SK-N-SH treated with all-trans-retinoic acid at 6 μM for 48 hours (cell line): Measurements from ENCODE around the gene CDK3.
"Not testable (repeated sequence)": the region's sequence is repeated elsewhere in the genome, so short reads cannot be mapped to it uniquely, and the experiment has no call there.

Source experiments
- ATAC-seq: fragments of 200-7000 bp; cut with Tn5 transposase; 3 replicates; pipeline ENCODE4 v1.9.1; 2020; ENCODE audit warnings: mild to moderate bottlenecking, moderate library complexity
- ARNTL ChIP-seq: fragments of 450-650 bp; formaldehyde crosslinking; IDR thresholded peaks from 2 replicates; pipeline ENCODE4 v1.5.0; 2020; ENCODE audit warnings: low read depth, mild to moderate bottlenecking, moderate library complexity, borderline replicate concordance
- BACH2 ChIP-seq: fragments of 250-450 bp; sonication (Bioruptor Pico); IDR thresholded peaks from 2 replicates; pipeline ENCODE4 v1.9.0; 2021; ENCODE audit warnings: mild to moderate bottlenecking, borderline replicate concordance
- CSDC2 ChIP-seq: fragments of 250-450 bp; sonication (Bioruptor Pico); IDR thresholded peaks from 2 replicates; pipeline ENCODE4 v1.5.0; 2020; ENCODE audit warnings: mild to moderate bottlenecking, moderate library complexity
- GLIS3 ChIP-seq: fragments of 250-450 bp; sonication (Bioruptor Pico); IDR thresholded peaks from 2 replicates; pipeline ENCODE4 v1.5.0; 2020; ENCODE audit warnings: mild to moderate bottlenecking, moderate library complexity
- ISL1 ChIP-seq: fragments of 250-450 bp; sonication (Bioruptor Pico); IDR thresholded peaks from 2 replicates; pipeline ENCODE4 v2.1.2; 2022; ENCODE audit warnings: mild to moderate bottlenecking, moderate library complexity
- OSR1 ChIP-seq: fragments of 250-450 bp; sonication (Bioruptor Pico); IDR thresholded peaks from 2 replicates; pipeline ENCODE4 v1.8.0; 2022; ENCODE audit warnings: moderate library complexity, mild to moderate bottlenecking, inconsistent platforms
- PATZ1 ChIP-seq: fragments of 250-450 bp; sonication (Bioruptor Pico); IDR thresholded peaks from 2 replicates; pipeline ENCODE4 v1.8.0; 2020; ENCODE audit warnings: mild to moderate bottlenecking, moderate library complexity, borderline replicate concordance
- RARB ChIP-seq: fragments of 250-450 bp; sonication (Bioruptor Pico); IDR thresholded peaks from 2 replicates; pipeline ENCODE4 v1.8.0; 2021; ENCODE audit warnings: mild to moderate bottlenecking, moderate library complexity
- SNAI2 ChIP-seq: fragments of 250-450 bp; sonication (Bioruptor Pico); IDR thresholded peaks from 2 replicates; pipeline ENCODE4 v1.5.0; 2020; ENCODE audit warnings: mild to moderate bottlenecking, moderate library complexity
- TCF4 ChIP-seq: fragments of 250-450 bp; sonication (Bioruptor Pico); IDR thresholded peaks from 2 replicates; pipeline ENCODE4 v1.8.0; 2021; ENCODE audit warnings: mild to moderate bottlenecking, moderate library complexity, borderline replicate concordance
- TOX ChIP-seq: fragments of 250-450 bp; sonication (Bioruptor Pico); IDR thresholded peaks from 2 replicates; pipeline ENCODE4 v1.8.0; 2021; ENCODE audit warnings: mild to moderate bottlenecking, moderate library complexity, borderline replicate concordance
- TSHZ2 ChIP-seq: fragments of 250-450 bp; sonication (Bioruptor Pico); IDR thresholded peaks from 2 replicates; pipeline ENCODE4 v1.5.0; 2020; ENCODE audit warnings: mild to moderate bottlenecking, moderate library complexity
- ZC3H10 ChIP-seq: fragments of 250-450 bp; sonication (Bioruptor Pico); IDR thresholded peaks from 2 replicates; pipeline ENCODE4 v1.5.1; 2021; ENCODE audit warnings: mild to moderate bottlenecking, moderate library complexity
- ZFP3 ChIP-seq: fragments of 250-450 bp; sonication (Bioruptor Pico); IDR thresholded peaks from 2 replicates; pipeline ENCODE4 v1.5.0; 2020; ENCODE audit warnings: mild to moderate bottlenecking, moderate library complexity
- ZFP30 ChIP-seq: fragments of 450-650 bp; formaldehyde crosslinking; IDR thresholded peaks from 2 replicates; pipeline ENCODE4 v1.5.0; 2022; ENCODE audit warnings: mild to moderate bottlenecking, moderate library complexity
- ZNF565 ChIP-seq: fragments of 450-650 bp; formaldehyde crosslinking; conservative IDR thresholded peaks from 2 replicates; pipeline ENCODE4 v1.5.0; 2020; ENCODE audit warnings: low read depth, mild to moderate bottlenecking, moderate library complexity
- ZNF70 ChIP-seq: fragments of 450-650 bp; formaldehyde crosslinking; IDR thresholded peaks from 2 replicates; pipeline ENCODE4 v1.5.0; 2020; ENCODE audit warnings: mild to moderate bottlenecking, moderate library complexity
- TF ChIP-seq, protein P1 (sequence below): fragments of 250-450 bp; sonication (Bioruptor Pico); IDR thresholded peaks from 2 replicates; pipeline ENCODE4 v1.8.0; 2021; ENCODE audit warnings: low read depth, mild to moderate bottlenecking, moderate library complexity, borderline replicate concordance
- TF ChIP-seq, protein P2 (sequence below): fragments of 250-450 bp; sonication (Bioruptor Pico); IDR thresholded peaks from 2 replicates; pipeline ENCODE4 v1.5.1; 2021; ENCODE audit warnings: mild to moderate bottlenecking, moderate library complexity

Gene CDK3

GRCh38 chr17:75970011-75970523 is 30.6 kb upstream of the CDK3 start:
- no peak for TF ChIP-seq ZFP3 (CRISPR knock-in tag)
- TF ChIP-seq ARNTL (CRISPR knock-in tag): no peak
- no peak for TF ChIP-seq TOX
- TF ChIP-seq TCF4 (CRISPR knock-in tag): peak; percentile 16; the same call in 1 of the 2 replicates
- TF ChIP-seq BACH2 (CRISPR knock-in tag): no peak
- no peak for TF ChIP-seq PATZ1
- no peak for TF ChIP-seq ZC3H10 (CRISPR knock-in tag)
- no peak for TF ChIP-seq ZFP30 (CRISPR knock-in tag)
- ATAC-seq: peak; percentile 27

DNA sequence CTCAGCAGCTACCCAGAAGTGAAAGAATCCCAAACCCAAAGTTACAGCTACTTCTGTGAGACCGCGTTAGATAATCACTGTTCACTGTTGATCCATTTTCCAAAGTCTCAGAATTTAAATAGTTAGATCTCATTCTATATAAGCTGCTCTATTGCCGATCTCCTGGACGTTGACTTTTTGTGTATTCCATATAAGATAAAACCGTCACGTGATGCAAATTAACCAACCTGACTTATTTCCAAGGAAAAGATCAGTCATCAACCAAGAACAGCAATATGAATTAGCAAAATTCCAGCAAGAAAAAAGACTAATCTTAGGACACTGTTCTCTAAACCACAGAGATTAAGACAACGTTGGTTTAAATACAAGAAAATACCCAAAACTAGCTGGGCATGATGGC is 30.0 kb upstream of the CDK3 start:
- ATAC-seq: no peak; the same call in 2 of the 3 replicates
- no peak for TF ChIP-seq ZFP30 (CRISPR knock-in tag)
- no peak for TF ChIP-seq TOX
- TF ChIP-seq BACH2 (CRISPR knock-in tag): no peak
- TF ChIP-seq PATZ1: no peak
- no peak for TF ChIP-seq ZC3H10 (CRISPR knock-in tag)
- TF ChIP-seq SNAI2 (CRISPR knock-in tag): no peak
- TF ChIP-seq, protein P1, sequence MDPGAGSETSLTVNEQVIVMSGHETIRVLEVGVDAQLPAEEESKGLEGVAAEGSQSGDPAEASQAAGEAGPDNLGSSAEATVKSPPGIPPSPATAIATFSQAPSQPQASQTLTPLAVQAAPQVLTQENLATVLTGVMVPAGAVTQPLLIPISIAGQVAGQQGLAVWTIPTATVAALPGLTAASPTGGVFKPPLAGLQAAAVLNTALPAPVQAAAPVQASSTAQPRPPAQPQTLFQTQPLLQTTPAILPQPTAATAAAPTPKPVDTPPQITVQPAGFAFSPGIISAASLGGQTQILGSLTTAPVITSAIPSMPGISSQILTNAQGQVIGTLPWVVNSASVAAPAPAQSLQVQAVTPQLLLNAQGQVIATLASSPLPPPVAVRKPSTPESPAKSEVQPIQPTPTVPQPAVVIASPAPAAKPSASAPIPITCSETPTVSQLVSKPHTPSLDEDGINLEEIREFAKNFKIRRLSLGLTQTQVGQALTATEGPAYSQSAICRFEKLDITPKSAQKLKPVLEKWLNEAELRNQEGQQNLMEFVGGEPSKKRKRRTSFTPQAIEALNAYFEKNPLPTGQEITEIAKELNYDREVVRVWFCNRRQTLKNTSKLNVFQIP (CRISPR knock-in tag): no peak
- TF ChIP-seq ZFP3 (CRISPR knock-in tag): no peak
- no peak for TF ChIP-seq OSR1 (CRISPR knock-in tag)
- no peak for TF ChIP-seq ISL1 (CRISPR knock-in tag)
- TF ChIP-seq, protein P2, sequence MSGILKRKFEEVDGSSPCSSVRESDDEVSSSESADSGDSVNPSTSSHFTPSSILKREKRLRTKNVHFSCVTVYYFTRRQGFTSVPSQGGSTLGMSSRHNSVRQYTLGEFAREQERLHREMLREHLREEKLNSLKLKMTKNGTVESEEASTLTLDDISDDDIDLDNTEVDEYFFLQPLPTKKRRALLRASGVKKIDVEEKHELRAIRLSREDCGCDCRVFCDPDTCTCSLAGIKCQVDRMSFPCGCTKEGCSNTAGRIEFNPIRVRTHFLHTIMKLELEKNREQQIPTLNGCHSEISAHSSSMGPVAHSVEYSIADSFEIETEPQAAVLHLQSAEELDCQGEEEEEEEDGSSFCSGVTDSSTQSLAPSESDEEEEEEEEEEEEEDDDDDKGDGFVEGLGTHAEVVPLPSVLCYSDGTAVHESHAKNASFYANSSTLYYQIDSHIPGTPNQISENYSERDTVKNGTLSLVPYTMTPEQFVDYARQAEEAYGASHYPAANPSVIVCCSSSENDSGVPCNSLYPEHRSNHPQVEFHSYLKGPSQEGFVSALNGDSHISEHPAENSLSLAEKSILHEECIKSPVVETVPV (CRISPR knock-in tag): no peak
- no peak for TF ChIP-seq RARB (CRISPR knock-in tag)
- no peak for TF ChIP-seq TCF4 (CRISPR knock-in tag)
- TF ChIP-seq TSHZ2 (CRISPR knock-in tag): no peak
- no peak for TF ChIP-seq GLIS3 (CRISPR knock-in tag)
- TF ChIP-seq ZNF70 (CRISPR knock-in tag): no peak
- TF ChIP-seq ARNTL (CRISPR knock-in tag): no peak
- no peak for TF ChIP-seq ZNF565 (CRISPR knock-in tag)
- no peak for TF ChIP-seq CSDC2

- ATAC-seq: not testable (repeated sequence)
Measured at GRCh38 chr17:75975187-75975586, 25.5 kb upstream of the CDK3 start.
